RWPE1 (cell line): ENCODE results near the gene GRAMD1B.
A peak's percentile ranks its signal among the peaks of the same experiment; 100 is the strongest.

Experiments used
- CTCF ChIA-PET: fragments of 350-600 bp; sonication (Branson Sonifier 250); formaldehyde crosslinking; extraction: SDS; loops from one replicate; lab custom pipeline; 2021; lab: Yijun Ruan, JAX
- POLR2A ChIA-PET: fragments of 400-600 bp; formaldehyde crosslinking; extraction: SDS; loops from one replicate; lab custom pipeline; 2020; ENCODE audit warnings: antibody characterized with exemption; ENCODE audit not compliant: low non-redundant PET; lab: Yijun Ruan, JAX
- DNase-seq: peaks from one replicate; pipeline ENCODE4 v3.0.0; 2012; ENCODE audit warnings: low spot score
- H3K27ac ChIP-seq: fragments of 450-650 bp; 2 replicates; pipeline ENCODE4 v1.5.1; 2017
- TF ChIP-seq, protein P1 (sequence below): fragments of 450-650 bp; conservative IDR thresholded peaks from 2 replicates; pipeline ENCODE4 v1.5.1; 2017; ENCODE audit warnings: low read depth, mild to moderate bottlenecking

Gene GRAMD1B

GRCh38 chr11:123616505-123617198 is 186.6 kb downstream of the GRAMD1B start:
- POLR2A ChIA-PET = no interaction called here
- TF ChIP-seq, protein P1, sequence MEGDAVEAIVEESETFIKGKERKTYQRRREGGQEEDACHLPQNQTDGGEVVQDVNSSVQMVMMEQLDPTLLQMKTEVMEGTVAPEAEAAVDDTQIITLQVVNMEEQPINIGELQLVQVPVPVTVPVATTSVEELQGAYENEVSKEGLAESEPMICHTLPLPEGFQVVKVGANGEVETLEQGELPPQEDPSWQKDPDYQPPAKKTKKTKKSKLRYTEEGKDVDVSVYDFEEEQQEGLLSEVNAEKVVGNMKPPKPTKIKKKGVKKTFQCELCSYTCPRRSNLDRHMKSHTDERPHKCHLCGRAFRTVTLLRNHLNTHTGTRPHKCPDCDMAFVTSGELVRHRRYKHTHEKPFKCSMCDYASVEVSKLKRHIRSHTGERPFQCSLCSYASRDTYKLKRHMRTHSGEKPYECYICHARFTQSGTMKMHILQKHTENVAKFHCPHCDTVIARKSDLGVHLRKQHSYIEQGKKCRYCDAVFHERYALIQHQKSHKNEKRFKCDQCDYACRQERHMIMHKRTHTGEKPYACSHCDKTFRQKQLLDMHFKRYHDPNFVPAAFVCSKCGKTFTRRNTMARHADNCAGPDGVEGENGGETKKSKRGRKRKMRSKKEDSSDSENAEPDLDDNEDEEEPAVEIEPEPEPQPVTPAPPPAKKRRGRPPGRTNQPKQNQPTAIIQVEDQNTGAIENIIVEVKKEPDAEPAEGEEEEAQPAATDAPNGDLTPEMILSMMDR = no peak
- peak; percentile 89 for DNase-seq
- peak overlapping the region; percentile 67 for H3K27ac ChIP-seq
- CTCF ChIA-PET = interaction anchor here (1.1 to 1.9 kb wide), 3 partner anchors 36 to 91 kb away, joined by 3 to 12 read pairs (median 6); no protein-coding TSS in a partner anchor

DNA sequence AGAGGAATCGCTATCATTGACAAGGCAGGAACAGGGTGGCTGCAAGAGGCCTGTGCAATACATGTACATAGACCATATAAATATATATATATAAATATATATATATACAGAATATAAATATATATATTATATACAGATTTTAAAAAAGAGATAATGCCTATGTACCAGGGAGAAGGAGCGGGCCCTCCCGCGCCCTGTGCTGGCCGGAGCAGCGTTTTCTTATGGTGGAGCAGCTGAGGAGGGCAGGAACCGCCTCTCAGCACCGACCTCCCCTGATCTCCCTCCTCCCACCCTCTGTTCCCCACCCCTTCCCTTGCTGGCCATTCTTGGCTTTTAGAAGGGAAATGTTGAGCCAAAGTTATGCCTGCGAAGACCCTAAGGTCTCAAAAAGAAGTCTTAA is 192.5 kb downstream of the GRAMD1B start:
- no peak overlapping the region for H3K27ac ChIP-seq
- TF ChIP-seq, protein P1 = no peak
- ChIA-PET POLR2A (no interaction called here), CTCF (no interaction called here)
- DNase-seq = no peak

DNA sequence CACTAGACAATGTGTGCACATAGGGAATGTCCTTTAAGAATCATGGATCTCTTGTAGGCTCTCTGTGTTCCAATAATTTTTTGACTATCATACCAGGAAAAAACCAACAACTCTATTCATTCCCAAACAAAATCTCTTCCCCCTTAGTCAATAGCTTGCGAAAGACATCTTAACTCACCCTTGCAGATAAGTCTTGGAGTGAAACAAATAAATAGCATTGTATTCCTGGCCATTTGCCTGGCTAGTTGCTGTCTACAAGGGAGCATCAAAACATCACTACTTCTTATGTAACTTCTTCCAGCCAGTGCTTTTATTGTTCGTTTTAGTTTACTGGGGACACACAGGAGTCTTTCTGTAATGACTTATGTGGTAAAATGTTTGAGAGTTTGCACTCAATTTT is 194.9 kb downstream of the GRAMD1B start:
- ChIA-PET POLR2A (no interaction called here), CTCF (no interaction called here)
- no peak for DNase-seq
- H3K27ac ChIP-seq = no peak overlapping the region
- TF ChIP-seq, protein P1 = no peak

DNA sequence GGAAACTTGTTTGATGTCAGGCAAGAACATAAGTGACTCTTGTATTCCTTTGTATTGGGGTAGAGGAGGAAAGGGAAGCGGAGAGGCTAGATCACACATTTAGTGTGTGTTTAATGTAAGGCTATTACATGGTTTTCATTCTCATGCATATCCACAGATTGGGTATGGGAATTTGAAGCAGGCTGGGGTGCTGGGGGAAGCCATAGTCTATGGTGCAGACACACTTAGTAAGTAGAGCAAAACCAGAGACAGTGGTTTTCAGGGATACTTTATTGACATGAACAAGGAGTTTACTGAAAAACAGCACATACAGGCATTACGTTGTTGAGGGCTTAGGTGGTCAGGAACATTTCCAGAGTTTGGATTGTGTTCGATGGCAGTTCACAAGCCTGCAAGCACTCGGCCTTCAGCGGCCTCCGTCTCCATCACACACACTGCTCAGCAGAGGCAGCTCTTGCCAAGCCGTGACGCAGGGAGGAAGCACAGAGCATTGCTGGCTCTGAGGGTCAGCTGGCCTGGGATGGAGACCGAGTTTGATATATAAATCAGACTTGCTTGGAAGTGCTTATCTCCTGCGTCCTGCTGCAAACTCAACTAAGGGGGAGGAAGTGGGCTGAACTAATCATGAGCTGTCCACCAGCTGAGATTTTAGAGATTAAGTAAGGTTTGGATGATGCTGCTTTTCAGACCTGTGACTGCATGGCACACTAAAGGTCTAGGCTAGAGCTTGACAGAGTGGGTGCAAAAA is 199.0 kb downstream of the GRAMD1B start:
- DNase-seq = no peak
- ChIA-PET CTCF (interaction anchor here (1.0 kb wide), 1 partner anchor 82 kb away, joined by 5 read pairs; no protein-coding TSS in a partner anchor), POLR2A (no interaction called here)
- TF ChIP-seq, protein P1 = no peak
- no peak overlapping the region for H3K27ac ChIP-seq

DNA sequence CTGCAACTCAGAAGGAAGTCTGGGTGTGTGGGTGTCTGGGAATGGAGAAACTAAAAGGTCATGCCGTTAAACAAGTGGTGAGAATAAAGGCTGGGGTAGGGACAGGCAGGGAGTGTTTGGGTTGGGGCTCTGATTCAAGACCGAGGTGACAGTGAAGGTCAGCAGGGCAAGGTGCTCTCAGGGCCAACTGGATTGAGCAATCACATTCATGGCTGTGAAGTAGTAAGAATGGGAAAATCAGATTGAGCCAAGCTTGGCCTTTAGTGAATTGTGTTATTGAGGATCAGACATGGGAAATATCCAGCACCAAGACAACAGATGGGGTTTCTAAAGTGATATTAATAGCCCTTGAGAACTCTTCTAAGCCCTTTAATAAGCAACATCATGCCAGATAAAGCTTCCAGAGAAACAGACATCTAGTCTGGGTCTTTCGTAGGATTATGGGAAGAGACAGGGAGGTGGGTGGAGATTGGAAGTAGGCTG is 200.1 kb downstream of the GRAMD1B start:
- ChIA-PET CTCF (interaction anchor here (0.5 to 1.0 kb wide), 2 partner anchors 81 to 110 kb away, joined by 3 to 5 read pairs; no protein-coding TSS in a partner anchor), POLR2A (no interaction called here)
- H3K27ac ChIP-seq = no peak overlapping the region
- no peak for DNase-seq
- TF ChIP-seq, protein P1 = no peak

GRCh38 chr11:123640029-123640428 is 210.0 kb downstream of the GRAMD1B start:
- CTCF ChIA-PET = interaction anchor here (1.3 to 4.8 kb wide), 3 partner anchors 12 to 71 kb away, joined by 3 to 40 read pairs (median 16); no protein-coding TSS in a partner anchor
- POLR2A ChIA-PET = no interaction called here
- DNase-seq = no peak
- TF ChIP-seq, protein P1 = no peak
- H3K27ac ChIP-seq = no peak overlapping the region
